Measurements from ENCODE around the gene USP20.

GRCh38 chr9:129899620-129900019, 64.4 kb downstream of the USP20 start:
- TF ChIP-seq CTCF (IDR thresholded peaks at IDR 0.05), result no peak
- no peak for TF ChIP-seq POLR2A (IDR thresholded peaks at IDR 0.05)

All from thyroid gland (tissue), 4 donors.